Esophagus muscularis mucosa (tissue), 4 donors: Measurements from ENCODE around the gene RIN3. TPM values are rescaled to one million over a fixed set of nuclear protein-coding genes. Genes with fewer than 3 reads are reported as not detected.
A peak's percentile ranks its signal among the peaks of the same experiment; 100 is the strongest.

Experiments used
- DNase-seq: peaks from one replicate; pipeline ENCODE4 v3.0.0-alpha.2; 2017; ENCODE audit errors: extremely low spot score
- H3K27ac ChIP-seq, 4 donors: fragments of 200-600 bp; sonication (generic); replicated peaks in 1 of 4; 1 replicate in 3 of 4; 2 replicates in 1 of 4; pipeline ENCODE4 v1.5.1; 2016 to 2019; ENCODE audit warnings: mild to moderate bottlenecking in 1 of 4
- H3K27me3 ChIP-seq, 4 donors: fragments of 200-600 bp; sonication (generic); one replicate each; pipeline versions ENCODE4 v1.5.1 to v1.6.0; 2016 to 2019
- H3K36me3 ChIP-seq, 4 donors: fragments of 200-600 bp; sonication (generic); one replicate each; pipeline ENCODE4 v1.5.1; 2016 to 2019
- H3K4me1 ChIP-seq, 4 donors: fragments of 200-600 bp; sonication (generic); one replicate each; pipeline ENCODE4 v1.5.1; 2016 to 2019
- H3K4me3 ChIP-seq, 4 donors: fragments of 200-600 bp; sonication (generic); 1 replicate in 2 of 4; 2 replicates in 2 of 4; pipeline ENCODE4 v1.5.1; 2016 to 2019; ENCODE audit warnings: mild to moderate bottlenecking in 4 of 4, moderate library complexity in 1 of 4
- H3K9me3 ChIP-seq, 4 donors: fragments of 200-600 bp; sonication (generic); 1 replicate in 3 of 4; 2 replicates in 1 of 4; pipeline ENCODE4 v1.5.1; 2016 to 2019
- EP300 ChIP-seq: sonication (generic); formaldehyde crosslinking; IDR thresholded peaks from one replicate; pipeline ENCODE4 v1.6.1; 2017; ENCODE audit warnings: antibody characterized with exemption
- POLR2A ChIP-seq: fragments of 450-650 bp; IDR thresholded peaks from one replicate; pipeline ENCODE4 v1.6.1; 2017; ENCODE audit warnings: antibody characterized with exemption, moderate library complexity, mild to moderate bottlenecking, low read depth
- POLR2AphosphoS5 ChIP-seq, 2 donors: sonication (generic); formaldehyde crosslinking; IDR thresholded peaks; one replicate each; pipeline ENCODE4 v1.6.1; 2017; ENCODE audit warnings: antibody characterized with exemption in 2 of 2
- WGBS: methylation state at CpG from one replicate; pipeline ENCODE4 v1.1.5; 2018; 5-methylcytosine and 5-hydroxymethylcytosine counted together
- intact Hi-C: fragments of 100-400 bp; cut with DNase I; formaldehyde crosslinking; loops from one replicate; pipeline ENCODE4 v1.15.1; 2023
- total RNA-seq, 4 donors: library from RNA; depleted of rRNA; stranded (reverse); fragments of >200 nt; gene quantifications; one replicate each; pipeline versions ENCODE4 v1.1.0 to v1.2.1, GENCODE V29; 2016
- TF ChIP-seq, protein P1 (sequence below), 3 experiments: fragments of 200-600 bp in 2 of 3; fragments of 450-650 bp in 1 of 3; sonication (generic) in 2 of 3; IDR thresholded peaks; one replicate each; pipeline ENCODE4 v1.5.1; 2017 to 2019; ENCODE audit warnings: antibody characterized with exemption in 3 of 3, mild to moderate bottlenecking in 2 of 3, moderate library complexity in 1 of 3

Gene RIN3
- total RNA-seq, 4 donors from 2014 or later: 10.6 to 20.0 (median 13.1) TPM

DNA sequence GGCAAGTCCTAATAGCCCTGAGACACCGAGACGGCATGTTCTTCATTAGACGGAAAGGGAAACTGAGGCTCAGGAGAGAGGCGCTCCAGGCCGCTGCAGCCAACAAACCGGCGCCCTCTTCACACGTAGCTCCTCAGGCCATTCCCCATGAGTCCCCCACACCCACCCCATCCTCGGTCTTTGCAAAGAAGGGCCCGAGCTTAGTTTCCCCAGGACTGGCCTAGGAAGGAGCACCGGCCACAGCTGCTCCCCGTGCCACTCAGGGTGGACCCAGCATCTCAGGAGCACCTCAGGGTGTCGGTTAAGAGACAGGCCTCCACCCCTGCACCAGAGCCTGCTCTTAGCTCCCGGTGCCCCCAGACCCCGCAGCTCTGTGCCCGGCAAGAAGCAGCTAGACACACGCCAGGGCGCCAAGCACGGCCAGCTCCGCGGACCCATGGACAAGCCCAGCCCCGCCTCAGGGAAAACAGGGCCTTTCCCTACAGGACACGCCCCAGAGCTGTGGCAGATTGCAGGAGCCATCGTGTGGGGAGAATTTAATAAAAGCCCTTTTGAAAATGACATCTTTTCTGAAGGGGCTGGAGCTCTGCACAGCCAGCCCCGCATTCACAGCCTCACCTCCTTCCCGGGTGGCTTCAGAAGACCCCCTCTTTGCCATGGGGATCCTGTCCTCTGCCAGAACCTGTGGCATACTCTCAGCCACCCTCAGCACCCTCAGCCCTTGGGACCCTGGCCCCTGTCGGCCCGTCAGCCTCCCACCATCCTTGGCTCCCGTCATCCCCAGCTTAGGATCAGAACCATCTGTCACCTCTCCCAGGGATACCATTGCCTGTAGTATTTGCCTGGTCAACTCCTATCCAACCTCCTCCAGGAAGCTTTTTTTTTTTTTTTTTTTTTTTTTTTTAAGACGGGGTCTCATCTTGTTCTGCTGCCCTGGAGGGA, 175.1 kb downstream of the RIN3 start:
- no peaks in the 10 kb centered on the region for H3K27me3 ChIP-seq
- intact Hi-C loops: loop anchor here (5.0 kb wide), 1 partner anchor 176 kb away; the partner anchor contains the start of gene RIN3
- H3K27ac ChIP-seq: peak overlapping the region in 3 of 4 donors; percentile 45 to 73 (median 68)
- 93% methylated on average over 11 of the region's 30 CpGs for WGBS
- H3K36me3 ChIP-seq: peaks cover 0 to 43% (median 25%) of the 10 kb centered on the region in 4 donors
- peaks cover 23 to 47% (median 38%) of the 10 kb centered on the region in 4 donors for H3K4me1 ChIP-seq
- no peak for DNase-seq
- no peak for TF ChIP-seq POLR2AphosphoS5 (IDR thresholded peaks at IDR 0.05)
- TF ChIP-seq, protein P1, sequence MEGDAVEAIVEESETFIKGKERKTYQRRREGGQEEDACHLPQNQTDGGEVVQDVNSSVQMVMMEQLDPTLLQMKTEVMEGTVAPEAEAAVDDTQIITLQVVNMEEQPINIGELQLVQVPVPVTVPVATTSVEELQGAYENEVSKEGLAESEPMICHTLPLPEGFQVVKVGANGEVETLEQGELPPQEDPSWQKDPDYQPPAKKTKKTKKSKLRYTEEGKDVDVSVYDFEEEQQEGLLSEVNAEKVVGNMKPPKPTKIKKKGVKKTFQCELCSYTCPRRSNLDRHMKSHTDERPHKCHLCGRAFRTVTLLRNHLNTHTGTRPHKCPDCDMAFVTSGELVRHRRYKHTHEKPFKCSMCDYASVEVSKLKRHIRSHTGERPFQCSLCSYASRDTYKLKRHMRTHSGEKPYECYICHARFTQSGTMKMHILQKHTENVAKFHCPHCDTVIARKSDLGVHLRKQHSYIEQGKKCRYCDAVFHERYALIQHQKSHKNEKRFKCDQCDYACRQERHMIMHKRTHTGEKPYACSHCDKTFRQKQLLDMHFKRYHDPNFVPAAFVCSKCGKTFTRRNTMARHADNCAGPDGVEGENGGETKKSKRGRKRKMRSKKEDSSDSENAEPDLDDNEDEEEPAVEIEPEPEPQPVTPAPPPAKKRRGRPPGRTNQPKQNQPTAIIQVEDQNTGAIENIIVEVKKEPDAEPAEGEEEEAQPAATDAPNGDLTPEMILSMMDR (IDR thresholded peaks at IDR 0.05): no peak
- H3K4me3 ChIP-seq: peak overlapping the region; percentile 53 to 59 (median 58)
- H3K9me3 ChIP-seq: no peaks in the 10 kb centered on the region

DNA sequence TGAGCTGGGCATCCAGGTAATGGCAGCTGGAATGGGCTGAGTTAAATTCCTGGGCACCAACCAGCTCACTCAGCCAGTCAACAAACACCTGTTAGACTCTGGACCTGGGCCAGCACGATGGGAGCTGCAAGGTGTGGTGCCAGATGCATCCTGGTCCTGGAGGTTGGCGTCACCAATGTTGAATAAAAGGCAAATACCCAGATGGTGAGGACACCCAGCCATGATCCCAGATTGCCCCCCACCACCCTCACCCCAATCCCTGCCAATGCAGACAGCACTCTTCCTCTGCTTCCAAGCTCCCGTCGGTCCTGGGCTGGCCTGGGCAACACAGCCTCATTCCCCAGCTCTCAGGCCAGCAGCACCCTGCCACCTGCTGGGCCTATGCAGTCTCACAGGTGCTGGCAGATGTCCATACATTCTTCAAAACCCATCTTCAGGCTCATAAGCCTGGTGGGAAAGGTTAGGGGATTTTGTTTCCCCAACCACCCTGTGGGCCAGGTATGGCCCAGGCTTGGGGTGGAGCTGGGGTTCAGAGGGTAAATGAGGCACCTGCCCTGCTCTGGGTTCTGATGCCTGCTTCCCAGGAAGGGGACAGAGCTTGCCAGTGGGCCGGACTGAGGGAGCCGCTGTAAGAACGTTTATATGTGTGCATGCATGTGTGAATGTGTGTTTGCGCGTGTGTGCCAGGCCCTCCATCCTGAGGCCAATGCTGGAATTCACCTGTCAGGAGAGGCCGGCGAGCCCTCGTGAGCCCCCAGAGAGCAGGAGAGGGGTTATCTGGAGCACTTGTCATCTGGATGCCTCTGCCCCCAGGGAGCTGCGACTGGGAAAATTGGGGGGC, 176.8 kb downstream of the RIN3 start:
- 85% methylated on average over 10 of the region's 13 CpGs for whole genome bisulfite sequencing
- DNase-seq: no peak

DNA sequence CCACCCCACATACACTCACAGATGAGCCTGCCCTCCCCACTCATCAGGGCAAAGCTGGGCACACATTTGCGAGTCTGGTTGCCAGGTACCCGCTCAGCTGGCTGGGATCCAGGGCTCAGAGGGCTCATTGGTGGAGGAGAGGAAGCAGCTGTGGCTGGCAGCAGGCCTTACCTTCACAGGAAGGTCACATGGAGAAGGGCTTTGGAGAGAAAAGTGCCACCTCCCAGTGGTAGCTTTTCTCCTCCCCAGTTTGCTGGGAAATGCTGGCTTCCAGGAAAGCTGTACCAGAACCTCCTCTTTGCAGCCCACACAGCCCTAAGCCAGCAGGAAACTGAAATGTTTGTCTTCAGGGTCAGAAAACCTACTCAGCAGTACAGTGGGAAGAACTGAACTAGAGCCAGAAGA, 179.2 kb downstream of the RIN3 start:
- DNase-seq: no peak
- peak overlapping the region in 2 of 4 donors; percentile 39 to 52 for H3K27ac ChIP-seq

More for the DNA sequence above, 176.8 kb downstream of the RIN3 start:
- Histone ChIP-seq H3K4me1 (peaks cover 23 to 51% (median 42%) of the 10 kb centered on the region in 4 donors), H3K9me3 (no peaks in the 10 kb centered on the region), H3K36me3 (peaks cover 0 to 33% (median 20%) of the 10 kb centered on the region in 4 donors), H3K27ac (no peak overlapping the region), H3K27me3 (no peaks in the 10 kb centered on the region), H3K4me3 (no peak overlapping the region)
- TF ChIP-seq, protein P1 (IDR thresholded peaks at IDR 0.05): peak; percentile 31 to 56 (median 34)
- TF ChIP-seq POLR2A: no peak
- intact Hi-C loops: no loop called here

DNA sequence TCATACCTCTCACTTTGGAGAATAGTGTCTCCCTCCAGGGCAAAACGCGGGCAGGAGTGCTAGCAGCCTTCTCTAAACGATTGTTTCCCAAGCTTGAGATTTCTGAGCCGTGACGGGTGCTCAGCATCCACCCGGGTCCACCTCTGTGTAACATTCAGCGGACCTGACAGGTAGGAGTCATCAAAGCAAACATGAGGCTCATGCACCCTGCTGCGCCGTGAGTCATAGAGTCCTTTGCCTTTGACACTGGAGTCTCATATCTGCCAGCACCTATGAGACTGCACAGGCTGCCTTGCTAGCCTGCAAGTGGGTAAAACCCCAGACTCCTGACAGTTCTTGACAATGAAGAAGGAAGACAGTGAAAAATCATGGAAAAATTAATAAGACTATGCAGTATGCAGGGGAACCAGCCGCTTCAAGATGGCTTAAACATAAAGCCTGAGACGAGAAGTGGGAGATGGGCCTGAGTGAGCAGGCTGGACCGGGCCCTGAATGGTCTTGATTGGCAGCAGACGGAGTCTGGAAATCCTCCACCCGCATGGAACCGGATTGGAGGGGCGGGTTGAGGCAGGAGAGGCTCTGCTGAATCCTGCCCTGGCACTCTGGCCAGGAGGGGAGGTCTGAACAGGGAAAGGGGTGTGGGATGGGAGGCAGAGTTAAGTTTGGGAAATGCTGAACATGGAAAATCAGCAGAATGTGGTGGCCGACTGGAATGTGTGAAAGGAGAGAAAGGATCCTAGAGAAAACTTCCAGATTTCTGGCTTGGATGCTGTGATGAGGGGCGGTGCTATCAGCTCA, 180.6 kb downstream of the RIN3 start:
- Histone ChIP-seq H3K4me3 (no peak overlapping the region), H3K27me3 (no peaks in the 10 kb centered on the region), H3K4me1 (peaks cover 14 to 26% (median 20%) of the 10 kb centered on the region in 4 donors), H3K36me3 (no peaks in the 10 kb centered on the region), H3K27ac (no peak overlapping the region), H3K9me3 (no peaks in the 10 kb centered on the region)
- DNase-seq: no peak
- WGBS: 67% methylated on average over 18 of the region's 18 CpGs
- intact Hi-C loops: no loop called here
- TF ChIP-seq POLR2AphosphoS5 (IDR thresholded peaks at IDR 0.05): no peak
- TF ChIP-seq, protein P1 (IDR thresholded peaks at IDR 0.05): no peak
- no peak for TF ChIP-seq EP300
- TF ChIP-seq POLR2A: no peak

More for the DNA sequence above, 179.2 kb downstream of the RIN3 start:
- Histone ChIP-seq H3K4me1 (peaks cover 15 to 30% (median 25%) of the 10 kb centered on the region in 4 donors), H3K27me3 (no peaks in the 10 kb centered on the region), H3K36me3 (peaks cover 0 to 11% (median 5%) of the 10 kb centered on the region in 4 donors), H3K4me3 (no peak overlapping the region), H3K9me3 (no peaks in the 10 kb centered on the region)
- WGBS: 0% methylated on average over 1 of the region's 2 CpGs
- TF ChIP-seq POLR2A (no peak), POLR2AphosphoS5 (IDR thresholded peaks at IDR 0.05) (peak; percentile 13 to 28), EP300 (no peak)
- TF ChIP-seq, protein P1 (IDR thresholded peaks at IDR 0.05): no peak
- intact Hi-C loops: no loop called here
